Skeletal muscle cell (primary cell): ENCODE measurements around the gene CARD9.

Source experiments
- DNase-seq: peaks from one replicate; pipeline ENCODE4 v3.0.0-alpha.2; 2010; ENCODE audit warnings: low read depth
- H3K4me3 ChIP-seq: 2 replicates; pipeline ENCODE4 v1.5.1; 2011; ENCODE audit warnings: low read depth, mild to moderate bottlenecking, control low read depth, low read length, moderate library complexity

The CARD9 gene

GRCh38 chr9:136340356-136341041 is 33.0 kb downstream of the CARD9 start:
- DNase-seq = no peak
- H3K4me3 ChIP-seq = no peak overlapping the region

GRCh38 chr9:136339958-136340310 is 33.5 kb downstream of the CARD9 start:
- no peak for DNase-seq

GRCh38 chr9:136339173-136339957 is 34.1 kb downstream of the CARD9 start:
- no peak overlapping the region for H3K4me3 ChIP-seq
- no peak for DNase-seq

More at GRCh38 chr9:136339958-136340310, 33.5 kb downstream of the CARD9 start:
- no peak overlapping the region for H3K4me3 ChIP-seq

GRCh38 chr9:136338511-136338910 is 35.0 kb downstream of the CARD9 start:
- DNase-seq = no peak

GRCh38 chr9:136337416-136338395 is 35.8 kb downstream of the CARD9 start:
- H3K4me3 ChIP-seq = no peak overlapping the region
- DNase-seq = no peak

More at GRCh38 chr9:136338511-136338910, 35.0 kb downstream of the CARD9 start:
- no peak overlapping the region for H3K4me3 ChIP-seq

GRCh38 chr9:136336881-136337280 is 36.6 kb downstream of the CARD9 start:
- no peak overlapping the region for H3K4me3 ChIP-seq
- DNase-seq = no peak

- no peak for DNase-seq
- H3K4me3 ChIP-seq = no peak overlapping the region
Observed at GRCh38 chr9:136336156-136336870, 37.2 kb downstream of the CARD9 start.

- H3K4me3 ChIP-seq = no peak overlapping the region
Observed at GRCh38 chr9:136335296-136336155, 37.9 kb downstream of the CARD9 start.

GRCh38 chr9:136334541-136334940 is 38.9 kb downstream of the CARD9 start:
- no peak for DNase-seq
- H3K4me3 ChIP-seq = no peak overlapping the region

More at GRCh38 chr9:136335296-136336155, 37.9 kb downstream of the CARD9 start:
- DNase-seq = no peak

GRCh38 chr9:136333486-136333885 is 40.0 kb downstream of the CARD9 start:
- DNase-seq = no peak
- H3K4me3 ChIP-seq = no peak overlapping the region

- DNase-seq = no peak
- no peak overlapping the region for H3K4me3 ChIP-seq
Observed at GRCh38 chr9:136333045-136333444, 40.4 kb downstream of the CARD9 start.

GRCh38 chr9:136332482-136332983 is 40.9 kb downstream of the CARD9 start:
- DNase-seq = no peak
- H3K4me3 ChIP-seq = no peak overlapping the region

- no peak for DNase-seq
- H3K4me3 ChIP-seq = no peak overlapping the region
Observed at GRCh38 chr9:136331556-136332481, 41.6 kb downstream of the CARD9 start.

- DNase-seq = no peak
- no peak overlapping the region for H3K4me3 ChIP-seq
Observed at GRCh38 chr9:136331030-136331429, 42.4 kb downstream of the CARD9 start.

GRCh38 chr9:136330406-136330990 is 43.0 kb downstream of the CARD9 start:
- H3K4me3 ChIP-seq = no peak overlapping the region
- DNase-seq = no peak

GRCh38 chr9:136329636-136330405 is 43.6 kb downstream of the CARD9 start:
- H3K4me3 ChIP-seq = peak overlapping the region; percentile 76

More at GRCh38 chr9:136329636-136330405, 43.6 kb downstream of the CARD9 start:
- DNase-seq = no peak
